ENCODE data around the gene LCE1F.

LCE1F gene

DNA sequence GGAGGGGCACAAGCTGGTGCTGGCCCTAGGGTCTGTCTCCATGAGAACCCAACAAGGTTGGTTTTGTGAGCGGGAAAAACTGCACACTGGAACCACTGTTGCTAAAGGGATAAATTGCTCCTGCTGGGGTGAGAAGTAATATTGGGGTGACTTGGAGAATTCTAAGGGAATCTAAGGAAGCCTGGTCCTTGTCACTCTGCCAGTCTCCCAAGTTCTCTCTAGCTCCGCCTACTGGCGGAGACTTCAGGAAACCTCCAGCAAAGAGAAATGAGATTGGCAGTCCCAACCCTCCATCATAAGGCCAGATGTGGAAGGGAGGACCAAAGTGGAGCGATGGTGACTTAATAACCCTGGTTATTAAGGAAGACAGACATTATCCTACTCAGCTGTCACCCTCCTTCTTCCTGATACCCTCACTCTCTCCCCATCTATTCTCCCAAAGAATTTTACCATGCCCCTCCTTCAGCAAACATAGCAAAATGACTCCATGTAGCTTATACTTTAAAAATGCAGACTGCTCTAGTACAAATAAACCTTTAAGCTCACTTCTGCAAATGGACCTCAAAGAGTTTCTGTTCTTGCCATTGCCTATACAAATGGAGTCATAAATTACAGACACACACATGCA is 2.7 kb downstream of the LCE1F start:
- peak; percentile 1 for DNase-seq

DNA sequence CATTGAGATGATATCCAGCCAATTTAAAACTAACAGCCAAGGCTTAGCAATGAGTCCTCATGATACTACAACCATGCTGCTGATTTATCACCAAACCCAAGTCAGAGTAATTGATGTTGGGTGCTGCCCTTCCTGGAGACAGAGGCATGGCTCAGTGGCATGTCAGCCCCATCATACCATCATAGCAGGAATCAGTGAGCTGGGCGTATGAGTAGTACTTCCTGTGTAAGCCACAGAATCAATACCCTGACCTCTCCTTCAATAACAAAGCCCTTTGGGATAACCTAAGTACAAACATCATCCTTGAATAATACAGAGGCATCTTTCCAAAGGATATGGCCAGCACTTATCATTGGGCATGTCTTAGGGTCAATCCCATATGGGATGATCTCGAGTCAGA is 8.2 kb downstream of the LCE1F start:
- no peak for DNase-seq

DNA sequence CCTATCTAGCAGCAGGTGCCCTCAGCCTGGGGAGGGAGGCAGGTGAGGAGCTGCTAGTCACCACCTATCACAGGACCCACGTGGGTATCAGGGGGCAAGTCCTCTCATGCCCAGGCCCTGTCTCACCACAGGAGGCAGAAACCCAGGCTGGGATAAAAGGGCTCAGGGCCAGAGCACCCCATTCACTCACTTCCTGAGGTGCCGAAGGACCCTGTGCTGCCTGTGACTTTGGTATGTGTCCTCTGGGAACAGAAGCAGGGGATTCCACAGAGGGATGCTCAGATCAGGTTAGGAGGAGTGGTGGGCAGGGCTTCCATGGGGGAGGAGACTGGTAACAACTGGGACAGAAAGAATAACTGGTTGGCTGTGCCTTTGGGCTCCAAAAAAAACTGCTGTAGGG is 11.1 kb downstream of the LCE1F start, which contains the start of gene LCE1E:
TSS of gene LCE1E (plus strand) at position 181 of the 400 bp plus-strand sequence. CDS start 1,043 bp downstream, outside the sequence.
- DNase-seq = no peak

DNA sequence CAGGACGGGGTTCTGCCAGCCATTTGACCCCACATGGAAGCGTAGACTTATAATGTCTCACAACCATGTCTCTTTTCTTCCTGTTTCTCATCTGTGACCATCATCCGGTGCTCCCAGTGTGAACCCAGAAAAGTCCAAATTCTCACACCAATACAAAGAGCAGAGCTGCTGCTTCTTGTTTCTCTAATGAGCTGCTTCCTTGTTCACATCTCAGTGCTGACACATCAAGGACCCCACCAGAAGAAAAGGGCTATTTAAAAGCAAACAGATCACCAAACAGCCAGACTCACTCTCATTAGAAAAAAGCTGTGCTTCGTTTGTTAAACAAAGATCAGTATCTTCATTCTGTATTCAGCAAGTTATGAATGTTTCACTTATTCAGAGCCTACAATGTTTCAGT is 20.7 kb downstream of the LCE1F start:
- no peak for DNase-seq

DNA sequence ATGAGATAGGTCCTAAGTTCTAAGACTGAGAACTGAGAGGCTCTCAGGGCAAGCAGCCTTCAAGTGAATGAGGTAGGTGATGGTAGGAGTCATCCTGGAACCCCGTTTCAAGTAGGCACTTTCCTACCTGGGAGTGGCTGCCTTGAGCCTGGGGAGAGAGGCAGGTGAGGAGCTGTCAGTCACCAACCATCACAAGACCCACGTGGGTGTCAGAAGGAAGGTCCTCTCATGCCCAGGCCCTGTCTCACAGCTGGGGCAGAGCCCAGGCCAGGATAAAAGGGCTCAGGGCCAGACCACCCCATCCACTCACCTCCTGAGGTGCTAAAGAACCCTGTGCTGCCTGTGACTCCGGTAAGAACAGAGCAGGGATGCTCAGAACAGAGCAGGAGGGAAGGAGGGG is 21.5 kb downstream of the LCE1F start, which contains the start of gene LCE1D:
TSS of gene LCE1D (plus strand) at position 301 of the 400 bp plus-strand sequence. CDS start 1,074 bp downstream, outside the sequence.
- DNase-seq = no peak

DNA sequence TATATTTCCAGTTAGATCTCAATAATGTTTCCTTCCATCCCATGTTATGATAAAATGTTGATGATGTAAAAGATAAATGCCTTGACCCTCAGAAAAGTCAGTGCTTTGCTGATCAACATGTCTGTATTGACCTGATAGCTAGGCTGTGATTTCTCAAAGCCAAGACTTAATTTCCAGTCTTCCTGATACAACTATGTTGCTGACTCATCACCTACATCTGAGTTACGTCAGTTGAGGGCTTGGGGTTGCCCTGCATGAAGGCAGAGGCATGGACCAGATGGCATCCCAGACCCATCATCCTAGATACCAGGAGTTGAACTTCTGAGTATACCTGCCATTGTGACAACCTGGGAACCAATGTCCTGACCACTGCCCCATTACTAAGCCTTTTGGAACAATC is 26.4 kb downstream of the LCE1F start:
- no peak for DNase-seq

DNA sequence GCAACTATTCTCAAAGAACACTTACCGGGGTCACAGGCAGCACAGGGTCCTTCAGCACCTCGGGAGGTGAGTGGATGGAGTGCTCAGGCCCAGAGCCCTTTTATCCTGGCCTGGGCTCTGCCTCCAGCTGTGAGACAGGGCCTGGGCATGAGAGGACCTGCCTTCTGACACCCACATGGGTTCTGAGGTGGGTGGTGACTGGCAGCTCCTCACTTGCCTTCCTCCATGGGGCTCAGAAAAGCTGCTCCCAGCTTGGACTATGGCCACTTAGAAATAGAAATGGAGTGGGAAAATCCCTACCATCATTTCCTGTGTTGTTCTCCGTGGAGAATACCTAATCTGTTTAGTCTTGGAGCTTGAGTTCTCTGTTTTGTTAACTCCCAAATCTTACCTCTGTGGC is 31.6 kb downstream of the LCE1F start, which contains the start of gene LCE1C:
TSS of gene LCE1C (minus strand) at position 76 of the 400 bp plus-strand sequence. CDS start 1,173 bp downstream, outside the sequence.
- no peak for DNase-seq

DNA sequence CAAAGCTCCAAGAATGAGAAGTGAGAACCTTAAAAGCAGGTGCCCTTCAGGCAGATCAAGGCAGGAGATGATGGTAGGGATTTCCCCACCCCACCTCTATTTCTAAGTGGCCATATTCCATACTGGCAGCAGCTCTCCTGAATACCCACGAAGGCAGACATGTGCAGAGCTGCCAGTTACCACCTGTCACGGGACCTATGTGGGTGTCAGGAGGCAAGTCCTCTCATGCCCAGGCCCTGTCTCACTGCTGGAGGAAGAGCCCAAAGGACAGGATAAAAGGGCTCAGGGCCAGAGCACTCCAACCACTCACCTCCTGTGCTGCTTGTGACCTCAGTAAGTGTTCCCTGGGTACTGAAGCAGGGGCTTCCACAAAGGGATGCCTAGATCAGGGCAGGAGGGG is 36.1 kb downstream of the LCE1F start:
- DNase-seq = no peak

DNA sequence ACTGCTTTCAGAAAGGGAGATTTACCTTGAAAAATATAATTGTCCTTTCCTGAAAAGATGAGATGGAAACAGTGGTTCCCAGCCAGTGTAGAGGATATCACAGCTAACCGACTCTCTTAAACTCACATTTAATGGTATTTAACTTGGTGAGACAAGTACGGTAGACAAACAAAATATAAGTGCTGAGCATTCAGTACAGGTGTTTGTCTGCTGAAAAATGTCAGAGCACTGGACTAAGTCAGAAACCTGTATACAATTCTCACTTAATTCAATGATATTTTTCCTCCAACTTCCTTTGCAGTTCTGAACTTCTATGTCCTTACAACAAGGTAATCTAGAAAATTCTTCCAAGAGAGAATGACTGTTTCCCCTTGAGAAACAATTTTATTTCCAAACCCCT is 36.7 kb downstream of the LCE1F start, which contains the start of gene LCE1B:
TSS of gene LCE1B (plus strand) at position 301 of the 400 bp plus-strand sequence. CDS start 476 bp downstream, outside the sequence.
- no peak for DNase-seq

DNA sequence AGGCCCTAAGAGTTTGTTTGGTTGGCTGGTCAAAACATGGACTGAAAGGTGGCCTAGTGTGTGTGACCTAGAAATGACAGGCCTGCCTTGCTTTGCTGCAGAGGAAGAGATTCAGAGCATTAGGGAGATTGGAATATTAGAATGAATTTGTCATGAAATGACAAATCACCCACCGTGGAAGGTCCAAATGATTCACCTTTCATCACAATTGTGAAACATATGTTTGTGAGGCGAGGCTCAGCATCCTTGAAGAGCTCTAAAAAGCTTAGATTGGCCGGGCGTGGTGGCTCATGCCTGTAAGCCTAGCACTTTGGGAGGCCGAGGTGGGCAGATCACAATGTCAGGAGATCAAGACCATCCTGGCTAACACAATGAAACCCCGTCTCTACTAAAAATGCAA is 42.4 kb downstream of the LCE1F start:
- no peak for DNase-seq

DNA sequence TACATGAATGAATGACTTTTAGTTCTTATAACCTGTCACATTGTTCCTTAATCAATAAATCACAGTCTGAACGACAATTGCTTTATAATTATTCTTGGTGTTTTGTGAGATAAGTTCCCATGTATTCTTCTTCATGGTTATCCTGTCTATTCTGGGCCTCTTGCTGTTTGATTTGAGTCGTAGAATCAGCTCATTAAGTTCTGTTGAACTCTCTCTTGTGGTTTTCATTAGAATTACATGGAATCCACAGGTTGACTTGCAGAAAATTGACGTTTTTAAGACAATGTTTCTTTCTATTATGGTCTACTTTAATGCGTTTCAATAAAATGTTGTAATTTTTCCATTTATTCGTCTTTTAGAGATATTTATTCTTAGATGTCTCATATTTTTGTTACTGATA is 48.4 kb downstream of the LCE1F start:
- no peak for DNase-seq

DNA sequence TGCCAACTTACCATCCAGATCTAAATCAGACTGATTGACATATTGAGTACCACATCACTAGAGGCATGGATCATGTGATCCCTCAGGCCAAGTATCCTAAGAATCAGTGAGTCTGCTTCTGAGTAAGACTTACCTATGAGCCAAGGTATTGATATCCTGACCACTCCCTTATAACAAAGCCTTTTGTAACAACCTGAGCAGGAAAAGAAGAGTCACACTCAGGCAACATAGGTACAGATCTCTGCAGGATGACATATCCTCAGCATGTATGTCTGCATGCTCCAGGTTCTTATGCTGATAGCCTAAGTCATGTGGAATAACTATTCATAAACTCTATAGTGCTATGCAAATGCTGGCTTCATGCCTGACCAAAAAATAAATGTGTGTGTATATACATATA is 50.0 kb downstream of the LCE1F start:
- no peak for DNase-seq
